Liver (tissue), 3 donors: ENCODE data around the gene MAPKAP1.

Source experiments
- EGR1 ChIP-seq, 2 donors: IDR thresholded peaks; 2 replicates each; pipeline ENCODE4 v1.6.1; 2016 to 2018; ENCODE audit warnings: antibody characterized with exemption in 2 of 2, low read depth in 2 of 2
- HNF4A ChIP-seq, 2 donors: conservative IDR thresholded peaks; 2 replicates each; pipeline ENCODE4 v1.6.1; 2016; ENCODE audit warnings: antibody characterized with exemption in 2 of 2, mild to moderate bottlenecking in 2 of 2
- RXRA ChIP-seq, 2 donors: IDR thresholded peaks; 2 replicates each; pipeline ENCODE4 v1.6.1; 2017 to 2018; ENCODE audit warnings: antibody characterized with exemption in 2 of 2, mild to moderate bottlenecking in 1 of 2
- TAF1 ChIP-seq: conservative IDR thresholded peaks from 2 replicates; pipeline ENCODE4 v1.6.1; 2016; ENCODE audit warnings: antibody characterized with exemption, mild to moderate bottlenecking
- TF ChIP-seq, protein P1 (sequence below): IDR thresholded peaks from 2 replicates; pipeline ENCODE4 v1.6.1; 2016; ENCODE audit warnings: antibody characterized with exemption
- TF ChIP-seq, protein P2 (sequence below): fragments of 150-350 bp; IDR thresholded peaks from 2 replicates; pipeline ENCODE4 v1.5.1; 2017; ENCODE audit warnings: improper control_type of control experiment, low read depth, low read length; ENCODE audit not compliant: missing input control
- TF ChIP-seq, protein P3 (sequence below): IDR thresholded peaks from 2 replicates; pipeline ENCODE4 v1.6.1; 2016; ENCODE audit warnings: antibody characterized with exemption
- donor health status: healthy.
- donor health status: healthy.

DNA sequence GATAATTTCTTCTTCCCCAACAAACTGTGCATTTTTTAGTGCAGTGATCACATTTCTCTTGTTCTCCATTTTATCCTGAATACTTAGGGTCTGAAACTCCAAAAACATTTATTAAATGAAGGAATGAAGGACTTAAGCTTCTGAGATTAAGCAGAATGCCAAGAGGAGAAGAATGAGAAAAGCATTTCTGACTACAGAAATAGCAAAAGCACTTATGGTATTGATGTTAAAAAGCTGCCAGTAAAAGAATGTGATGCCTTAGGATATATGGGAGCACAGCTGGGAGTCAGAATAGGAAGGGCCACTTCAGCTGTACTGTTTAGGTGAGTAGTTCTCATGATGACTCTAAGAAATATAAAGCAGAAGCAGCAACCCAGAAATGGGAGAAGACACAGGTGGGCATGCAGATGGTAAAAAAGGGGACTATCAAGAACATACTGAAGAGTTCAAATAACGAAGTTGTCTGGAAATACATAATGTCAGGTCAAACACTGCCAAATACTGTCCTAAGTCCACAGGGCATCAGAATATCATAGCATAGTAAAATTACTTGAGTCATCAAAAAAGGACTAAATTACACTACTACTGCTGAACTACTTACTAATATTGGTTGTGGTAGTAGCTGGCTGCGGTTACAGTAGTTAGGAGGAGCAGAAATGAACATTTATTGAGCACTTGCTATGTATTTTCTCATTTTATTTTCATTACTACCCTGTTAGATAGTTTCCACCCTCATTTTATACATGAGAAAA, 132.7 kb downstream of the MAPKAP1 start:
- TF ChIP-seq, protein P1, sequence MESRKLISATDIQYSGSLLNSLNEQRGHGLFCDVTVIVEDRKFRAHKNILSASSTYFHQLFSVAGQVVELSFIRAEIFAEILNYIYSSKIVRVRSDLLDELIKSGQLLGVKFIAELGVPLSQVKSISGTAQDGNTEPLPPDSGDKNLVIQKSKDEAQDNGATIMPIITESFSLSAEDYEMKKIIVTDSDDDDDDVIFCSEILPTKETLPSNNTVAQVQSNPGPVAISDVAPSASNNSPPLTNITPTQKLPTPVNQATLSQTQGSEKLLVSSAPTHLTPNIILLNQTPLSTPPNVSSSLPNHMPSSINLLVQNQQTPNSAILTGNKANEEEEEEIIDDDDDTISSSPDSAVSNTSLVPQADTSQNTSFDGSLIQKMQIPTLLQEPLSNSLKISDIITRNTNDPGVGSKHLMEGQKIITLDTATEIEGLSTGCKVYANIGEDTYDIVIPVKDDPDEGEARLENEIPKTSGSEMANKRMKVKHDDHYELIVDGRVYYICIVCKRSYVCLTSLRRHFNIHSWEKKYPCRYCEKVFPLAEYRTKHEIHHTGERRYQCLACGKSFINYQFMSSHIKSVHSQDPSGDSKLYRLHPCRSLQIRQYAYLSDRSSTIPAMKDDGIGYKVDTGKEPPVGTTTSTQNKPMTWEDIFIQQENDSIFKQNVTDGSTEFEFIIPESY = no peak
- TF ChIP-seq, protein P2, sequence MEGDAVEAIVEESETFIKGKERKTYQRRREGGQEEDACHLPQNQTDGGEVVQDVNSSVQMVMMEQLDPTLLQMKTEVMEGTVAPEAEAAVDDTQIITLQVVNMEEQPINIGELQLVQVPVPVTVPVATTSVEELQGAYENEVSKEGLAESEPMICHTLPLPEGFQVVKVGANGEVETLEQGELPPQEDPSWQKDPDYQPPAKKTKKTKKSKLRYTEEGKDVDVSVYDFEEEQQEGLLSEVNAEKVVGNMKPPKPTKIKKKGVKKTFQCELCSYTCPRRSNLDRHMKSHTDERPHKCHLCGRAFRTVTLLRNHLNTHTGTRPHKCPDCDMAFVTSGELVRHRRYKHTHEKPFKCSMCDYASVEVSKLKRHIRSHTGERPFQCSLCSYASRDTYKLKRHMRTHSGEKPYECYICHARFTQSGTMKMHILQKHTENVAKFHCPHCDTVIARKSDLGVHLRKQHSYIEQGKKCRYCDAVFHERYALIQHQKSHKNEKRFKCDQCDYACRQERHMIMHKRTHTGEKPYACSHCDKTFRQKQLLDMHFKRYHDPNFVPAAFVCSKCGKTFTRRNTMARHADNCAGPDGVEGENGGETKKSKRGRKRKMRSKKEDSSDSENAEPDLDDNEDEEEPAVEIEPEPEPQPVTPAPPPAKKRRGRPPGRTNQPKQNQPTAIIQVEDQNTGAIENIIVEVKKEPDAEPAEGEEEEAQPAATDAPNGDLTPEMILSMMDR = no peak
- no peak for TF ChIP-seq EGR1 (IDR thresholded peaks at IDR 0.05; ENCODE audit: low read depth in 2 of 2)
- TF ChIP-seq, protein P3, sequence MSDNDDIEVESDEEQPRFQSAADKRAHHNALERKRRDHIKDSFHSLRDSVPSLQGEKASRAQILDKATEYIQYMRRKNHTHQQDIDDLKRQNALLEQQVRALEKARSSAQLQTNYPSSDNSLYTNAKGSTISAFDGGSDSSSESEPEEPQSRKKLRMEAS = no peak
- no peak for TF ChIP-seq HNF4A (conservative IDR thresholded peaks at IDR 0.05)
- no peak for TF ChIP-seq RXRA (IDR thresholded peaks at IDR 0.05)
- TF ChIP-seq TAF1 = no peak
